Prostate gland (tissue), 2 donors: ENCODE measurements around the gene TNFRSF25.
"Not testable (repeated sequence)": the region's sequence is repeated elsewhere in the genome, so short reads cannot be mapped to it uniquely, and the experiment has no call there.

Experiments used
- CTCF ChIP-seq, 4 experiments: fragments of 200-600 bp in 2 of 4; fragments of 450-650 bp in 2 of 4; sonication (generic) in 2 of 4; IDR thresholded peaks; 1 replicate in 3 of 4; 2 replicates in 1 of 4; pipeline ENCODE4 v1.5.1; 2016 to 2019; ENCODE audit warnings: antibody characterized with exemption in 4 of 4, mild to moderate bottlenecking in 2 of 4, moderate library complexity in 2 of 4
- POLR2A ChIP-seq: fragments of 450-650 bp; IDR thresholded peaks from one replicate; pipeline ENCODE4 v1.6.1; 2016; ENCODE audit warnings: antibody characterized with exemption, mild to moderate bottlenecking
- POLR2AphosphoS5 ChIP-seq: sonication (generic); formaldehyde crosslinking; IDR thresholded peaks from one replicate; pipeline ENCODE4 v1.6.1; 2017; ENCODE audit warnings: antibody characterized with exemption

DNA sequence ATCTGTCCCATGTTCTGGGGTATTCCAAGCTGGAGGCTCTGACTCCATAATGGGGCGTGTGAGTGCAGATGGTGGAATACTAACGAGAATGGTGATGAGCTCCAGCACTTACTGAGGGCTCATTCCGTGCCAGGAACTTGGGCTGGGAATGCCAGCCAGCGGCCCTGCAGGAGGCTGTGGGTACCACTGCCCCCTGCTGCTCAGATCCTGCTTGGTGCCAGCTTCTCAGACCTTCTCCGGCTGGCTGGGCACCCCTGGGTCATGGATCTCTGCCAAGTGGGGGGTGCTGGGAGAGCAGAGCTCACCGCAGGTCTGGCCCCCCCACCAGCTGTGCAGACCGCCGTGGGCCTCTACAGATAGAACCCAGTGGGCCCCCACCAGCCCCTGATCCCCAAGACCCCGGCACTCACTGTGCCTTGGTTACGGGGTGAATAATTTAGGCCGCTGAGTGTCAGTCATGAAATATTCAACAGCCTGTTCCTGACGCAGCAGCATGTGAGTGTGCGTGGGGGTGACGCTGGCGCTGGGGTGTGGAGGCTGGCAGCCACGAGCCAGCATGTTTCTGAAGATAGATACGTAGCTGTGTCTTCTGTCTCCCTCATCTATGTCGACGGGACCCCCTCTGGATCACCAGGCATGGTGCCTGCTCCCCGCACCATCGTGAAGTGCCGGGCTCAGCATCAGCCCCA lies 28.8 kb downstream of the TNFRSF25 start:
- peak in 1 of 4 experiments; percentile 24 for TF ChIP-seq CTCF (IDR thresholded peaks at IDR 0.05)
- TF ChIP-seq POLR2AphosphoS5, POLR2A: not testable (repeated sequence)
